Esophagus muscularis mucosa (tissue), 4 donors: Measurements from ENCODE around the gene SPDYE2.
"Not testable (repeated sequence)": the region's sequence is repeated elsewhere in the genome, so short reads cannot be mapped to it uniquely, and the experiment has no call there.

ENCODE experiments used
- CTCF ChIP-seq, 3 experiments: fragments of 200-600 bp in 2 of 3; fragments of 450-650 bp in 1 of 3; sonication (generic) in 2 of 3; IDR thresholded peaks; one replicate each; pipeline ENCODE4 v1.5.1; 2017 to 2019; ENCODE audit warnings: antibody characterized with exemption in 3 of 3, mild to moderate bottlenecking in 2 of 3, moderate library complexity in 1 of 3
- EP300 ChIP-seq: sonication (generic); formaldehyde crosslinking; IDR thresholded peaks from one replicate; pipeline ENCODE4 v1.6.1; 2017; ENCODE audit warnings: antibody characterized with exemption
- POLR2A ChIP-seq: fragments of 450-650 bp; IDR thresholded peaks from one replicate; pipeline ENCODE4 v1.6.1; 2017; ENCODE audit warnings: antibody characterized with exemption, moderate library complexity, mild to moderate bottlenecking, low read depth
- POLR2AphosphoS5 ChIP-seq, 2 donors: sonication (generic); formaldehyde crosslinking; IDR thresholded peaks; one replicate each; pipeline ENCODE4 v1.6.1; 2017; ENCODE audit warnings: antibody characterized with exemption in 2 of 2

DNA sequence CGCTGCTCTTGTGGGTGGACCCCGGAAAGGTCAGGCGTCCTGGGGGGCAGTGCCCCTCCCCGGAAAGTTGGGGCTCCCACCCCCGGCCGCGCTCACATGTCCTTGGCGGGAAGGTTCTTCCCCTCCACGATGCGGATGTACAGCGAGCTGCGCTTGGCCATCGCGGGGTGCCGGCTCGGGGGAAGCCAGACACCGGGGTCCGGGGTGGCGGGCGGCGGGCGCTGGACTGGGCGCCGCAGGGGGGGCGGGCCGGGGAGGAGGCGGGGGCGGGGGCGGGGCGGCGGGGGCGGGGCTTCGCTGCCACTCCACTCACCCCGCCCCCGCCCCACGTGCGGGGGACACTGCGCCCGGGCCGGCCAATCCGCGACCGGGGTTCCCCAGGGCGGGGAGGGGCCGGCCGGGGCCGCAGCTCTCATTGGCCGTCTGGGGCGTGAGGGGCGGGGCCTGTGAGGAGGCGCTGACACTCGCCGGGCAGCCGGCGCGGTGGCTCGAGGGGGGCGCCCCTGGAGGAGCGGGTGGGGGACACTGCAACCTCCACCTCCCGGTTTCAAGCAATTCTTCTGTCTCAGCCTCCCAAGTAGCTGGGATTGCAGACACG, 33.4 kb upstream of the SPDYE2 start, which contains the start of gene RASA4B:
- not testable (repeated sequence) for TF ChIP-seq POLR2AphosphoS5 (IDR thresholded peaks at IDR 0.05); CTCF (IDR thresholded peaks at IDR 0.05); EP300; POLR2A
